GM23338 (cell line): ENCODE measurements around the gene CAPZB.
"Not testable (repeated sequence)": the region's sequence is repeated elsewhere in the genome, so short reads cannot be mapped to it uniquely, and the experiment has no call there.

Experiments
- EZH2 ChIP-seq: fragments of 200-600 bp; sonication (generic); IDR thresholded peaks from one replicate; pipeline ENCODE4 v1.8.0; 2017; ENCODE audit warnings: antibody characterized with exemption, mild to moderate bottlenecking, low read depth; ENCODE audit not compliant: unreplicated experiment
- TF ChIP-seq, protein P1 (sequence below), 2 experiments: fragments of 200-600 bp in 1 of 2; sonication (generic) in 1 of 2; conservative IDR thresholded peaks; 2 replicates each; pipeline versions ENCODE4 v1.5.1 to v1.6.1; 2016 to 2017; ENCODE audit warnings: antibody characterized with exemption in 2 of 2, low read depth in 2 of 2, mild to moderate bottlenecking in 2 of 2, moderate library complexity in 1 of 2

DNA sequence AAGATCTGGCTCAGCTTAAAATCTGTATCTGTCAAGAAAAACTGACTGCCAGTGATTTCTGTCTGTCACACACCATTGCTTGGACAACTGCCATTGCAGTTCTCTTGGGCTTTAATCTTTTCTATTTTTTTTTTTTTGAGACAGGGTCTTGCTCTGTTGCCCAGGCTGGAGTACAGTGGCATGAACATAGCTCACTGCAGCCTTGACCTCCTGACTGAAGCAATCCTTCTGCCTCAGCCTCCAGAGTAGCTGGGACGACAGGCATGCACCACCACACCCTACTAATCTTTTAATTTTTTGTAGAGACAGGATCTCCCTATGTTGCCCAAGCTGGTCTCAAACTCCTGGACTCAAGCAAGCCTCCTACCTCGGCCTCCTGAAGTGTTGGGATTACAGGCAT lies 14.5 kb upstream of the CAPZB start:
- TF ChIP-seq, protein P1, sequence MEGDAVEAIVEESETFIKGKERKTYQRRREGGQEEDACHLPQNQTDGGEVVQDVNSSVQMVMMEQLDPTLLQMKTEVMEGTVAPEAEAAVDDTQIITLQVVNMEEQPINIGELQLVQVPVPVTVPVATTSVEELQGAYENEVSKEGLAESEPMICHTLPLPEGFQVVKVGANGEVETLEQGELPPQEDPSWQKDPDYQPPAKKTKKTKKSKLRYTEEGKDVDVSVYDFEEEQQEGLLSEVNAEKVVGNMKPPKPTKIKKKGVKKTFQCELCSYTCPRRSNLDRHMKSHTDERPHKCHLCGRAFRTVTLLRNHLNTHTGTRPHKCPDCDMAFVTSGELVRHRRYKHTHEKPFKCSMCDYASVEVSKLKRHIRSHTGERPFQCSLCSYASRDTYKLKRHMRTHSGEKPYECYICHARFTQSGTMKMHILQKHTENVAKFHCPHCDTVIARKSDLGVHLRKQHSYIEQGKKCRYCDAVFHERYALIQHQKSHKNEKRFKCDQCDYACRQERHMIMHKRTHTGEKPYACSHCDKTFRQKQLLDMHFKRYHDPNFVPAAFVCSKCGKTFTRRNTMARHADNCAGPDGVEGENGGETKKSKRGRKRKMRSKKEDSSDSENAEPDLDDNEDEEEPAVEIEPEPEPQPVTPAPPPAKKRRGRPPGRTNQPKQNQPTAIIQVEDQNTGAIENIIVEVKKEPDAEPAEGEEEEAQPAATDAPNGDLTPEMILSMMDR (conservative IDR thresholded peaks at IDR 0.05; ENCODE audit: low read depth in 2 of 2) = not testable (repeated sequence)
- not testable (repeated sequence) for TF ChIP-seq EZH2
